Stimulated activated CD8-positive, alpha-beta memory T cell treated with anti-CD3 and anti-CD28 coated beads, Interleukin-4, amount 100 ng/mL, for 4 hours (primary cell): ENCODE measurements around the gene SPECC1.
A peak's percentile ranks its signal among the peaks of the same experiment; 100 is the strongest.
"Not testable (repeated sequence)": the region's sequence is repeated elsewhere in the genome, so short reads cannot be mapped to it uniquely, and the experiment has no call there.

Experiments
- DNase-seq, 2 donors: peaks; one replicate each; pipeline ENCODE4 v3.0.0-alpha.2; 2020; ENCODE audit warnings: low read depth in 2 of 2, low spot score in 1 of 2

SPECC1 gene

GRCh38 chr17:20123209-20123608 is 114.0 kb downstream of the SPECC1 start:
- DNase-seq: no peak

- no peak for DNase-seq
Measured at GRCh38 chr17:20125724-20126123, 116.6 kb downstream of the SPECC1 start.

GRCh38 chr17:20127360-20128035 is 118.3 kb downstream of the SPECC1 start:
- DNase-seq: no peak

DNA sequence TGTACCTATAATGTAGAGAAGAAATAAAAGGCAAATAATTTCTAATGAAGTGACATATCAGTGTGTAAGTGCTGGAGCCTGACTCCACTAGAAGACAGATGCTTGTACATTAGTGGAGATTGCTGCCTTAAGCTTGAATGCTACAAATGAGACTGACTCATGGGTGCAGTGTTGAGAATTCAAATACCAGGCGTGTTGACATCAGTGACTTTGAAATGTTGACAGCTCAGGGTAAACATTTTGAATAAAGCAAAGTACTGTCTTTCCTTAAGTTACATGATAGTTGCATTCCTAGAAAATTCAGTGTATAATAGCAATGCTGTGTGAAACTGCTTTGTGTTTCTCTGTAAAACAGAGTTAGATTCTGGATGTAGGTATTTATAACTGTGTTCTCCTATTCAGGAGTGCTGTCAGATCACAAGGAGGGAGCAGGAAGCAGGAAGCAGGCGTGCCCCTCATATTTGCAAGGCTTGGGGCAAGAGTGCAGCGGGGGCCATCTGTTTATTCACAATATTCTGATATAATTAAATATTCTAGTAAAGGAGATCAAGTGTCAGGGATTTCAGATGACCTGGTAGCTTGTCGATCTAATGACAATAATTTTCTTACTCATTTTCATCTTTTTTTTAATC is 119.0 kb downstream of the SPECC1 start:
- DNase-seq: no peak

- DNase-seq: no peak
Measured at GRCh38 chr17:20133517-20133916, 124.4 kb downstream of the SPECC1 start.

DNA sequence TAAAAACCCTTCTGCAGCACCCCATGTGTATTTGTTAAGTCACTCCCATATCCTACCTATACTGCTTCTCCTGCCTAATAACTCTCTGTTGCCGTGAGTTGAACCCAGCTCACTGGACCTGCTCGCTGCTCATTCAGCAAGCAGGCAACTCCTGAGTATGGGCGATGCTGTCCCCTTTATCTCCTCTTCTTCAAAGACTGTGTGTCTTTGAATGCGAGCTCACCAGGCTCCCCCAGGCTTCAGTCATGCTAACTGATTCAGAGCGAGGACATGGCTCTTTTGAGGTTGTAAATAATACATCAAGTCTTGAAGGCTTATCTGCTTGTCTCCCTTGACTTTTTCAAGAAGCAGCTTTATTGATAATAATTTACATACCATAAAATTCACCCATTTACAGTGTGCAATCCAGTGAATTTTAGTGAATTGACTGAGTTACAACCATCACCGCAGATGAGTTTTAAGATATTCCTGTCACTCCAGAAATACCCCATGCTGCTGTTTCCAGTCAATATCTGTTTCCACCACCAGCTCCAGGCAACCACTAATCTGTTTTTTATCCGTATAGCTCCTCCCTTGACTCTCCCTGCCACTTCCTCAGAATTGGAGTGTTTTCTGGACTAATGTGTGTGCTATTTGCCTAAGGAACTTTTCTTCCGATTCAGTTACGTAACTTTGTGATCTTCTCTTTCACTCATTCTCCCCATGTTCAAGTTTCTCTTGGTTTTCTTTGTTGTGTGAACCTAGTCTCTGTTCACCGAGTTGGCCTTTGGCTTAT is 132.2 kb downstream of the SPECC1 start:
- no peak for DNase-seq

DNA sequence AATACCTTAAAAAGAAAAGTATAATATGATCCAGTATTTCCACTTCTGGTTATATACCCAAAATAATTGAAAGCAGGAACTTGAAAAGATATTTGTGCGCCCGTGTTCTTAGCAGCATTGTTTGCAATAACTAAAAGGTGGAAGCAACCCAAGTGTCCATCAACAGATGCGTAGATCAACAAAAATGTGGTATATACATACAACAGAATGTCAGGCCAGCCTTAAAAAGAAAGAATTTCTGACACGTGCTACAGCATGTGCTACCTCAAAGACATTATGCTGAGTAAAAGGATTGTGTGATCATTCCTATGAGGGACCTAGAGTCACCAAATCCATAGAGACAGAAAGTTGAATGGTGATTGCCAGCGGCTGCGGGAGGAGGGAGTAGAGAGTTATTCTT is 133.1 kb downstream of the SPECC1 start:
- no peak for DNase-seq

- no peak for DNase-seq
Measured at GRCh38 chr17:20143740-20144139, 134.6 kb downstream of the SPECC1 start.

GRCh38 chr17:20145567-20145966 is 136.4 kb downstream of the SPECC1 start:
- no peak for DNase-seq

- DNase-seq: no peak
Measured at GRCh38 chr17:20149251-20149650, 140.1 kb downstream of the SPECC1 start.

GRCh38 chr17:20151174-20151573 is 142.0 kb downstream of the SPECC1 start:
- no peak for DNase-seq

- DNase-seq: no peak
Measured at GRCh38 chr17:20153231-20153630, 144.1 kb downstream of the SPECC1 start.

DNA sequence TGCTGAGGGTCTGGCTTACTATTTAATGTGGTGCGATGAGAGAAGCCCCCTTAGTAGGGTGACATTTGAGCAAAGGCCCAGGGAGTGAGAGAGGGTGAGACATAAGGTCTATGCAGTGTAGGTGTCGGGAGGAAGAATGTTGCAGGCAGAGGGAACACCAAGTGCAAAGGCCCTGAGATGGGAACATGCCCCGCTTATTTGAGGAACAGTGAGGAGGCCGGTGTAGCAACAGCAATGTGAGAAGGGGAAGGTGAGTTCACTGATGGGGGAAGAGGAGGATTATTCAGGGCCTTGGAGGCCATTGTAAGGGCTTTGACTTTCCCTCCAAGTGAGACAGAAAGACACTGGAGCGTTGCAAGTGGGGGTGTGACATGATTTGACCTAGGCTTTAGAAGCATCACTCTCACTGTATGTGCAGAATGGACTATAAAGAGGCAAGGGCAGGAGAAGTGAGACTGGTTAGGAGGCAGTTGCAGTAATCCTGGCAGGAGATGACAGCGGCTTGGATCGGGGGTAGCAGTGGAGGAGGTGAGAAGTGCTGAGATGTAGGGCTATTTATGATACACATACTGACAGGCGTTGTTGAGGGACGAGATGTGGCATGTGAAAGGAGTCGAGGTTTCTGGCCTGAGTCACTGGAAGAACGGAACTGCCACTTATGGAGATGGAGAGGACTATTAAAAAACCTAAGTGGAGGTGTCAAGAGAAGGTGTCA is 145.3 kb downstream of the SPECC1 start:
- no peak for DNase-seq

- peak; percentile 84 to 91 for DNase-seq
Measured at GRCh38 chr17:20155258-20156195, 146.4 kb downstream of the SPECC1 start.

- DNase-seq: peak in 1 of 2 donors; percentile 1
Measured at GRCh38 chr17:20156196-20157000, 147.2 kb downstream of the SPECC1 start.

GRCh38 chr17:20157001-20157310 is 147.8 kb downstream of the SPECC1 start:
- DNase-seq: no peak

GRCh38 chr17:20158580-20158979 is 149.4 kb downstream of the SPECC1 start:
- DNase-seq: no peak

DNA sequence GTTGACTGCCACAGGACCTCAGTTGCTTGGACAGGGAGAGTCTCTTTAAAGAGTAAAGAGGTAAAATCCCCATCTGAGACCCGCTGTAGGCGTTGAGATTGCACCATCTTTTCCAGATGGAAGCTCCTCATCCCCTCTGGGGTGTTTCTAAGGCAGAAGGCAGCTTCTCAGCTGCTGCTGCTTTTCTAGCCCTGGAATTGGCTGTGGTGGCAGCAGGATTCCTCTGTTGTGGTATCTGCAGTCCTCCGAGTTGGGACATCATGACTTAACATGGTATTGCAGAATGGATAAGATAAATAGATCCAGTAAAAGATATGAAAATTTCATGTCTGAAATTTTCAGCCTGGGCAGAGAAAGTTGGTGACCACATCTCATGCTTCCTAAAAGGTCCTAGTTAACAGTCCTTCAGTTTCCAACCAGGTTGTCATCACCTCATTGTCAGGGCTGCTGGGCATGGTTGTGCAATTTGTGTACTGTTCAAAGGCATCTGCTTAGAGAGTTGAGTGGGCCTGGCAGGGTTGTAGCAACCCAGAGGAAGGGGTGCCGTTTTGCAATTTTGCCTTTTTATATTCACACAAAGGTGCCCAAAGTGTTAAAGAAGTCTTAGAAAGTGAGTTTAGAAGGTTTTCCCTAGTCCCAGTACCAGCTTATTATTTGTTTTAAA is 150.4 kb downstream of the SPECC1 start:
- DNase-seq: no peak

GRCh38 chr17:20165516-20165915 is 156.4 kb downstream of the SPECC1 start:
- not testable (repeated sequence) for DNase-seq
